Measurements from ENCODE around the gene MSMO1.
"Not testable (repeated sequence)": the region's sequence is repeated elsewhere in the genome, so short reads cannot be mapped to it uniquely, and the experiment has no call there.

The MSMO1 gene

DNA sequence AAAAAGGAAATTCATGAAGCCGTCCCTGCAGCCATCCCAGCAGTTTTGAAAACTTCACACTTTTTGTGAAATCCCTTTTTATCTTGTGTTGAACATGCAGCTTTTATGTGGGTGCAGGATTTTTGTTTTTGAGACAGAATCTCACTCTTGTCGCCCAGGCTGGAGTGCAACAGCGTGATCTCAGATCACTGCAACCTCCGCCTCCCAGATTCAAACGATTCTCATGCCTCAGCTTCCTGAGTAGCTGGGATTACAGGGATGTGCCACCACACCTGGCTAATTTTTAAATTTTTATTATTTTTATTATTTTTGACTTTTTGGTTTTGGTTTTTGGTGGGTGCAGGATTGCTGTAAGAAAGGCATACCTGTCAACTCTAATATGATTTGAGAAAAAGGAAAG, 8.0 kb upstream of the MSMO1 start:
- DNase-seq = no peak

DNA sequence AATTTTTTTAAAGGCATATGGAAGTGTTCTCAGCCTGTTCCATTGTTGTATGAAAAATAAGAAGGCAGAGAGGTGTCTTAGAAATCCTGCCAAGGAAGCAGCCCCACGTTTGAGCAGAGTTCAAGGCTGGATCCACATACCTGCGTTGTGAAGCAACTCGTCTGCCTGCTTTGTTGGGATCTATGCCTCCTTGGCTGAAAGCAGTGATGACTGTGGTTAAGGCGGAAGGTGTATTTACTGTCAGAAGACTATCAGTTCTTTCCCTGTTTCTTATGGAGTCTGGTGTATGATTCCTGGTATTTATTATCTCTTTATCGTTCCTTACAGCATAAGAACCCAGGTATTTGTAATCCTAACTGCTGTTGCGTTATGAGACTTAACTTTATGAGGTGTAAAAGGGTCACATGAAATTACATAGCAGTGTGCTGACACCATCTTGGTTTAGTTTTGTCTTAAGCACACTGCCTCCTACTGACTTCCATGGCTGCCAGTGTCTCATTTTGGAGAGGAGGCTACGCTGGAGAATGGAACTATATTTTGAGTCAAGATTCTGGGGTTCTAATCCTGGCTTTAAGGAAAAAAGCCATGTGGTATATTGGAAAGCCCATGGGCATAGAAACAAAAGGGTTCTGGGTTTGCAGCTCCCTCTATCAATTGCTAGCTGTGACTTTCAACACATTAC, 3.1 kb upstream of the MSMO1 start:
- no peak for DNase-seq

DNA sequence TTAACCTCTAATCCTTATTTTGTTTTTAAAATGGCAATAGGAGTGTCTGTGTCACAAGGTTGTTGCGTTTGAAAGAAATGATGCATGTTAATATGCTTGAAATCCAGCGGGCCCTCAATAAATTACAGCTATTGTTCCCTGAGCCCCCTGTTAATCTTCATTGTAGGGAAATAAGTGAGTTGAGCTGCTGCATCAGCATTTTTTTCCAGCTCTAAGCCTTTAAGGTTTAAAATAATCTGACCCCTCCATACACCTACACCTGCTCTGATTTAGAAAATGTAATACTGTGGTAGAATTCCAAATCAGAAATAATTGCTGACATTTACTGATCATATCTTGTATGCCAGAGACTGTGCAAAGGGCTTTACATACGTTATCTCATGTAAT, 2.6 kb upstream of the MSMO1 start:
- no peak for DNase-seq

DNA sequence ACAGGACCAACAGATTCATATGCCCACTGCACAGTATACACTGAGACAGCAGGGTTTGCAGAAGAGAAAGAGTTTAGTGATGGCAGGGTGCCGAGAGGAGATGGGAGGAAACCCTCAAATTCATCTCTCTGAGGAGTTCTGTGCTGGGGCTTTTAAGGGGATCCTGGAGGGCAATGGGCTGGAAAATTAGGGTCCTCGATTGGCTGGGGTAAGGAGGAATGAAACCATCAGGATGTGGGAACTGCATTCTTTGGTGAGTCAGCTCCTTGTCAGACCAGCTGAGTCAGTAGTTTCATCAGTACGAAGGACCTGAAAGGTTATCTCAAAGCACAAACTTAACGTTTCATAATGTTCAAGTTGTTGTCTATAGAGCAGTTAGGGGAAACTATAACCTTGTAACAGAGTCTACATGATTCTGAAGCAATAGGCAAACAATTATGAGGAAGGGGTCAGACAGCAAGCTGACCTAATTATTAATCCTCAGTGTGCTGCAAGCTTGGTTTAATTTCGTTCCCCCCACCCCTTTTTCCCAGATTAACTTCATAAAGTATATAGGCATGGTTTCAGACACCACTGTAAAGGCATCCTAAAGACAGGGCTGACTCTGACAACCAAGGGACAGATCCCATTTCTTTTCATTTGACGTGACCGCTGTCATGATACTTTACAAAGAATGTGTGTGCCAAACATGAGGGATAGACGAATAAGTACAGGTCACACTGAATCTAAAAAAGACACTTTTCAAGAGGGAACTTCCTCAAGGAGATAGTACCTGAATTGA, 1.5 kb upstream of the MSMO1 start:
- DNase-seq = peak; percentile 13

DNA sequence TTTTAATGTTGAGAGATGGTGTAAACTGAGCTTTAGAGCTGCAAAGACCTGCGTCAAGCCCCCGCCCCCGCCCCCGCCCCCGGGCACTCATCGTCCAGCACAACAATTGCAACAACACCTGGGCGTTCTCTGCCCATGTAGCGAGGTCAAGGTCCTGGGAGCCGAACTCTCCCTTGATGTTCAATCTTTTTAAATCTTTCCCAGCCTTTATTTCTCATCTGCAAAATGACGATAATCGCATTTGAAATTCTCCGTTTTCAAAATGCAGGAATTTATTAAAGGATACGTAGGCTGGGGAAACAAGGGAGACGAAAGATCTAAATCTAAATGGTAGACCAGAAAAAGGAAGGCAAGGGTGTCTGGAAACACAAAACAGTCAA, 648 bp upstream of the MSMO1 start:
- no peak for DNase-seq

DNA sequence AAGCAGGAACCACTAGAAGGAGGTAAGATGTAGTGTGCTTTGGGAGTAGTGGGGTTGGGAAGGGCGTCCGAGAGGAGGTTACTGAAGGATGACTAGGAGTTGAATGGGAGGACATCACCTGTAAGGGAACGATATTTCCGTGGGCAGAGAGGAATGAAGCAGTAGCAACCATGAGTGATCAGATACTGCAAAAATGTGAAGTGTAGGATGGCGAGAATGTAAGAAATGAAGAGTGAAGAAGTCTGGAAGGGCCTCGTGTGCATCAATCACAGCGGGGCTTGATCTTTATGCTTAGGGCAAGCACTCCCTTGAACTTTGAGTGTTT, 594 bp downstream of the MSMO1 start:
- no peak for DNase-seq

DNA sequence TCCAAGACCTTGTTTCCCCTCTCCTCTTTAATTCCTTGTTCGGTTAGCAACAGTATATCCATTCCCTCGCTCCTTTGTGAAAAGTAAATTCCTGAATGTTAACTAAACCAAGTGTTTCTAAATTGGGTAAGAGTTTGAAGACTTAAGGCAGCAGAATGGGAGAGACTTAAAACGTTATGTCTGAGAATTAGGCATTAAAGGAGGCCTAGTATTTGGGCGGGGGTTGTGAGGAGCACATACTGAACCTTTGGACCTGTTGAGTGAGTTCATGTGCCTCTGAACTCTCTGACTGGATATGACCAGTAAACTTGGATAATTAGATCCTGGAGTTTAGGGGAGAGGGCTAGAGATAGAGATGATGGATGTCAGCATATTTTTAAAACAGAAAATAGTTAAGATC, 1.2 kb downstream of the MSMO1 start:
- peak; percentile 10 for DNase-seq

DNA sequence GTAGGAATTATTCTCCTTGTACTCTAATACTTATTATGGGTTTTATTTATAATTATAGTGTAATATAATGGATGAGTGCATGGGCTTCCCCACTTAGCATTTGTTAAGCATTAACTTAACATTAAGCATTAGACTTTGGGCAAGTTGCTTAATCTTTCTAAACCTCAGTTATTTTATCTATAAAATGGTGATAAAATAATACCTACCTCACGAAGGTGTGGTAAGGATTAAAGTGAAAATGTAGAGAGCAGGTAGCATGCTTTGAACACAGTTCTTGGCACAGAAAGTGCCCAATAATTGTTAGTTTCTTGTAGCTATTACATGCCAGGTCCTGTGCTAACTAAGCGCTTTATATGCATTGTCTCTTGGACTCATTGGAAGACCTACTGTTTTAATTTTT, 2.6 kb downstream of the MSMO1 start:
- DNase-seq = no peak

DNA sequence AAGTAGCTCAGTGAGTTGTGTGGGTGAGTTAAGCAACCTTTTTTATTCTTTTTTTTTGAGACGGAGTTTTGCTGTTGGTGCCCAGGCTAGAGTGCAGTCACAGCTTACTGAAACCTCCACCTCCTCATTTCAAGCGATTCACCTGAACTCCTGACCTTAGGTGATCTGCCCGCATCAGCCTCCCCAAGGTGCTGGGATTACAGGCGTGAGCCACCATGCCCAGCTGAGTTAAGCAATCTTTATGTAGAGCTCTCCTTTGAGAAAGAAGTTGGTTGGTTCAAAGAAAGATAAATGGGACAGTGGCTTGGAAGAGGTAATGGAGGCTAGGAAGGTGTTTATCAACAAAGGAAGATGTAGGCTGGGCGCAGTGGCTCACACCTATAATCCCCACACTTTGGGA, 3.2 kb downstream of the MSMO1 start:
- no peak for DNase-seq

DNA sequence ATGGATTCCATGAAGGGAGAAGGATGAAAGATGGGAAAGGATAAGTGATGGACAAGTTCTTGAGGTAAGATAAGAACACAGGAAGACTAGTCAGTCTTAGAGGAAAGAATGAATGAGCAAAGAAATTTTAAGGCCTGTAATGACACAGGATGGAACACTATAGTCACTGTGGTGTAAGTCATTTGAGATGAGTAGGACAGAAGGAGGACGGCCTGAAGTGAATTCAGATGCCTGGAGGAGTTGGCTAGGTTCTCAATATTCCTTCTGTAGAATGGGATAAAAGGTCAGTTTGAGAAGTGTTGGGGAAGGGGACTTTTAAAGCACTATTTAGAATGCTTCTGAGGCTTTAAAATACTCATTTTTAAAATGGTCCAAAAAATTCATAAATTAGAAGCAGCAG, 3.9 kb downstream of the MSMO1 start:
- DNase-seq = no peak

DNA sequence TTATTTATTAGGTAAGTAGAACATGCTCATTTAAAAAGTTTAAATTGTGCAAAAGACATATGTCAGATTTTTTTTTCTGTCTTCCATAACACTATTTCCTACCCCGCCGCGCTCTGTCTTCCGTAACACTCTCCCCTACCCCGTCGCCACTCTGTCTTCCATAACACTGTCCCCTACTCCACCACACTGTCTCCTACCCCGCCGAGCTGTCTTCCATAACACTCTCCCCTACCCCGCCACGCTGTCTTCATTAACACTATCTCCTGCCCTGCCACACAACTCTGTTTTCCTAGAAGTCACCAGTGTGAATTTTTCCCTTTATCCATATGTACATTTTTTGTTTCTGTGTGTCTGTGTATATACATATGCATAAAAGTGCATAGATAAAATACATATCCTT, 4.4 kb downstream of the MSMO1 start:
- no peak for DNase-seq

DNA sequence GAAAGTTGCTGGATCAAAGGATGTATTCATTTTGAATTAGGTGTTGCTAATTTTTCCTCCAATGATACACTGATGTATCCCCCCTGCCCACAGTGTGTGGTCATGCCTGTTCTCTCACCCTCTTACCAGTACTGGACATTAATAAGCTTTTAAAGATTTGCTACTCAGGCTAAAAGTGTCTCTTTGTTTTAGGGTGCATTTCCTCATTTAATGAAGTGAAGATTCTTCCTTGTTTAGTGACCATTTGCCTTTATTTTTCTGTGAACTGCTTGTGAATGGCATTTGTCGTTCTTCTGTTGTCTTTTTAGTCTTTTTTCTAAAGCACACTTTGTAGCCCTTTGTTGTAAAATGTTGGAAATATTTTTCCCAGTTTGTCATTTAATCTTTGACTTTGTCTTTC, 5.0 kb downstream of the MSMO1 start:
- no peak for DNase-seq

DNA sequence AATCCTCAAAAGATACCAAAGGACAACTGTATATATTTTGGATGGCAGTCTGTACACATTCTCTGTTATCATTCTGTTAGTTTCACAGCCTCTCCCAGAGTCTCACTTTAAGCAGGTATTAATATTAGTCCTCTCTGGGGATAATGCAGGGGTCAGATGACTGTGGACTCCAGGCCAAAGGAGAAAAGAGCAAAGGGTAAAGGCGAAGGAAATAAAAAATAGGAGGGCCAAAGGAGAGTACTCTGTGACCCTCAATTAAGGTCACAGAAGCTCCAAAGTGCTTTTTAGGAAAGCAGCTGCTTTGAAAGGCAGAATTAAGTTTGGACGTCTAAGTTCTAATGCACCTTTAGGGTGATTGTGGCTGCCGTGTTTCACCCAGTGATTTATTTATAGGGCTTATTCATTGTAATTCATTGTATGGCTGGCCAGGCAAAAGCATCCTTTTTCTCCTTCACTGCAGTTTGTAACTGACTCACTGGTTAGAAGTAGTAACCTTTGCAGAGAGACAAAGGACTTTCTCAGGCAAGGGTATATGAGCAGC, 7.8 kb downstream of the MSMO1 start:
- no peak for DNase-seq

DNA sequence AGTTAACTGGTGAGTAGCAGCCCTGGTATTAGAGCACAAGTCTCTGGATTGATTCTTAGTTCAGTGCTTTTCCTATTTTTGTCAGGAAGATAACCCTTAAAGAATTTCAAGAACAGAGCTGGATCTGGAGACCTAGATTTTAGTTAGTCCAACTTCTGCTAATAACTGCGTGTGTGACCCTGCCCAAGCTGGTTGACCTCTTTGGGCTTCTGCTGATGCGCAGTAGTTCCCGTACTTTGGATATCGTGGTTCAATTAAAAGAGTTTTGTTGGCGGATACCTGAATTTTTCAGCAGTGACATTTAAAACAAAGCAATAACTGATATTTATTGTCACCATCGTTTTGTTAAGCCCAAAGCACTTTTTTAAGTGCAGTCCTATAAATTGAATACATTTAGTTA, 9.3 kb downstream of the MSMO1 start:
- no peak for DNase-seq

DNA sequence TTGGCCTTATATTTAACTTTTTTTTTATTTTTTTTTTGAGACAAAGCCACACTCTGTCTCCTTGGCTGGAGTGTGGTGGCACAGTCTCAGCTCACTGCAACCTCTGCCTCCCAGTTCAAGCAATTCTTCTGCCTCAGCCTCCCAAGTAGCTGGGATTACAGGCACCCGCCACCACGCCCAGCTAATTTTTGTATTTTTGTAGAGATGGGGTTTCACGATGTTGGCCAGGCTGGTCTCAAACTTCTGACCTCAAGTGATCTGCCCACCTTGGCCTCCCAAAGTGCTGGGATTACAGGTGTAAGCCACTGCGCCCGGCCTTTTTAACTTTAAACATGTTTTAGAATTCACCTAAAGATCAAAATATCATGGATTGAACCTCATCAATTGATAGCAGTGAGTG, 14.9 kb downstream of the MSMO1 start:
- not testable (repeated sequence) for DNase-seq

DNA sequence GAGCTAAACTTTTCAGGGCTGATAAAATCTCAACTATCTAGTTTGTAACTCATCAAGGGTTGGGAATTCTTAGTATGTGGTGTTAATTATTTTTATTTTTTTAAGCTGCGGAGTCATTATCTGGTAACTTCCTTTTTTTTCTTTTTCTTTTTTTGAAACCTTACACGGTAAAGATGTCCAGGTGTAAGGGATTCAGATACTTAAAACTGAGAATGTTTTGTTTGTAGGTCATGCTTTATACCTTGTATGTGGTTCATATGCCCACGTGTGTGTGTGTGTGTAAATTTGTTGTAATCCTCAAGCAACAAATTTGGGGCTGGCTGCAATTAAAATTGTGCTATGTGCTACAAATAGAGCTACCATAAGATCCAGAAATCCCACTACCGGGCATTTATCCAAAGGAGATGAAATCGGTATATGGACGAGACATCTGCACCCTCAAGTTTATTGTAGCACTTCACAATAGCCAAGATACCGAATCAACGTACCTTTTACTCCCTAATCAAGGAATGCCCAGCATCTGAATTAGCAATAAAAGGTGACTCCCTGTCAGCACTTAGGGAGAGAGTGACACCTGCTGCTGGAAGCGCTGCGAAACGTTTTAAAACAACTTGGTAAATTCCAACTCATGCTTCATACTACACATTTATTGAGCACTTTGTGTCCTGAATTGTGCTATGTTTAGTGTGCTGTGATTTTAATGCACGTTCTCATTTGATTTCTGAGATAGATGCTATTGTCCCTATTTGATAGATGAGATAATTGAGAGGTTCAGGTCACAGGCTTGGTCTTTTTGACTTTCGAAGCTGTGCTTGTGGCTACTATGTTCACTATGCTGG, 16.1 kb downstream of the MSMO1 start:
- no peak for DNase-seq

DNA sequence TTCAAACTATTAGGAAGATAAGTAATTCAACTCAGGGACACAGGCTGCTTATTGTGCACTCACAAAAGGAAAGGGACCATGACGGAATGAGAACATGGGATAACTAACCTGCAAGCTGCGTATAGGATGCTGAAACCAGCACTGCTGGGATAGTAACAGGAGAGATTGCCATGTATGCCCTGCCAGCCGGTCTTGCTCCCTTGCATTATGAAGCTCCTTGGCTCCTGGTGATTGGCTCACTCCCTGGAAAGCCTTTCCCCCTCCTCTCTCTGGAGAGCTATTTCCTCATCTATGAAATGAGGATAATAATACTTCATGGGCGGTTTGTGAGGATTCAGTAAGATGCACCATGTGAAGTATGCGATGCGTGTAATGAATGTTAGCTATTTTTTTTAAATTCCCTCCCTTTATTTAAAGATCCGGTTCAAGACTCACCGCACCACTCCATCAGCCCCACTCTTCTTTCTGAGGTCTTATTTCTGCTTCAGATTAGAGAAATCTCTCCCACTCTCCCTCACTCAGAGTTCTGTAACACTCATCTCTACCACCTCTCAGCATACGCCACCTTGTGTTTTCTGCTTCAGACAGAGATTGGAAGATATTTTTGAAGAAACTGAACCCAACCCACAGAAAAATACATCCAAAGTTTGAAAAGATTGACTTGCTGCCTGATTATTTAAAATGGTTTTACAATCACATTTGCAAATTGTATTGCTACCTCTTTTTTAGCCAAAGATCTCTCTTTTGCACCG, 18.4 kb downstream of the MSMO1 start:
- DNase-seq = no peak

DNA sequence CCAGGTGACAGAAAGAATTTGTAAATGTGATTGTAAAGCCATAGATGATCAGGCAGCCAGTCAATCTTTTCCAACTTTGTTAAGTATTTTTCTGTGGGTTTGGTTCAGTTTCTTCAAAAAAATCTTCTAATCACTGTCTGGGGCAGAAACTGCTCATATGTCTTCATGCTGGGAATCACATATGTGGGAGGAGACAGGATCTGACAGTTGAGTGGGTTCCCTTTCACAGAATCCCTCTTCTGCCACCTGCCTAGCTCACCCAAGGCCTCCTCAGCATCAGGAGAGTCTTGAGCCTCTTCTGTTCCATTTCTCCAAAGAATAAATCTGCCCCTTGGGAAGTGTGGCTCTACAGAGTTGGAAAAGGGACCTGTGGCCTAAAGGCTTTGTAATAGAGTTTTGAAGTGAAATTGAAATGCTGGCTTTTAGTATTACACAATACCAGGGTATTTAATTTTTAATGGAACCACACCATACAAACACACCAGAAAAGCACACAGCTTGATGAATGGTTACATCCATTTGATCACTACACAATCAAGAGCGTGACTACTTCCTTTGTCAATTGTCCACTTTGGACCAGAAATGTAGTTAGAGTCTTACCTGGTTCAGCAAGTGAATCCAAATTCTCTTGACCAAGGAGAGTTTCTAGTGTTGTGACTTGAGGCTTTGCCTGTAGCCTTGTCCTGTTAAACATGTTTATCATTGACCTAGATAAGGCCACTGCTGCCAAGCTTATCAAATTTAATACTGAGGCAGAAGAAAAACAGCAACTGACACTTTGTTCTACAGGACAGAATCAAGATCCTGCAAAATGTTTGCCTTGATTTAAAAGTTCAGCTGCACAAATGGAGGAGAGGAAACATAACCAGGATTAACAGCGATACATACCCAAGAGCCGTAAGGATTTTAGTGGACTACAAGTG, 20.4 kb downstream of the MSMO1 start:
- DNase-seq = no peak

DNA sequence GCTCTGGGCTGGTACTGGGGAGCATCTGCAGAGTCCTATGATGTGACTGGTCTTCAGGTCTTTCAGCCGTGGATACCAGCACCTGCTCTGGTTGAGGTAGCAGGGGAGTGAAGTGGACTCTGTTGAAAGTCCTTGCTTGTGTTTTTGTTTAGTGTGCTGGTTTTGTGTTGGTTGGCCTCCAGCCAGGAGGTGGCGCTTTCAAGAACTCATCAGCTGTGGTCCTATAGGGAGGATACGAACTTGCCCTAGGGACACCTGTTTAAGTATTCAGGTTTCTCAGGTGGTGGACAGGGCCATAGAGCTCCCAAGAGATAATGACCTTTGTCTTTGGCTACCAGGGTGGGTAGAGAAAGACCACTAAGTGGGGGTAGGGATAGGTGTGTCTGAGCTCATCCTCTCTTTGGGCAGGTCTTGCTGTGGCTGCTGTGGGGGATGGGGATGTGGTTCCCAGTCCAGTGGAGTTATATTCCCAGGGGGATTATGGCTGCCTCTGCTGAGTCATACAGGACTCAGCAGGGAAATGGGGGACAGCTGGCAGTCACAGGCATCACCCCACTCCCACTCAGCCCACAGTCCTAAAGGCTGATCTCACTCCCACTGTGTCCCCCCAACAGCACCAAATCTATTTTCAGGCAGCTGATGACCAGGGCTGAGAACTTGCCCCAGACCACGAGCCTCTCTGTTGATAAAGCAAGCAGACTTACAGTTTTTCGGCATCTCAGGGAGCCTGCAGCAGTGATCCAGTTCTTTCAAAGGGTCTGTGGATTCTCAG, 24.1 kb downstream of the MSMO1 start:
- no peak for DNase-seq

DNA sequence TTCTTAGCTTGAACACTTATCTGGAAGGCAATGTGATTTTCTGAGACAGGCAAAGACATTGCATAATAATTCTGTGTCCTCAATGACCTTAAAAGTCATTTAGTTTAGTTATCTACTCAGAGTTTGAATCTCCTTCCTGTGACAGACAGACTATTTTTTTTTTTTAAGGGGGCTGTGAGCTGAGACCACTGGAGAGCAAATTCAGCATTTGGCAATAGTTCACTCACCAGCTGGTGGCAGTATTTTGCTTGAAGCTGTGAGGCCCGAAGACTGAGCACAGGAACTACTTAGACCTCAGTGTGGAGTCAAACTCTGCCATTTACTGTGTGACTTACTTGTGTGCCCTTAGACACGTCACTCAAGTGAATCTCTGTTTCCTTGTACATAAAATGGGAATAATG, 28.4 kb downstream of the MSMO1 start:
- peak; percentile 12 for DNase-seq

DNA sequence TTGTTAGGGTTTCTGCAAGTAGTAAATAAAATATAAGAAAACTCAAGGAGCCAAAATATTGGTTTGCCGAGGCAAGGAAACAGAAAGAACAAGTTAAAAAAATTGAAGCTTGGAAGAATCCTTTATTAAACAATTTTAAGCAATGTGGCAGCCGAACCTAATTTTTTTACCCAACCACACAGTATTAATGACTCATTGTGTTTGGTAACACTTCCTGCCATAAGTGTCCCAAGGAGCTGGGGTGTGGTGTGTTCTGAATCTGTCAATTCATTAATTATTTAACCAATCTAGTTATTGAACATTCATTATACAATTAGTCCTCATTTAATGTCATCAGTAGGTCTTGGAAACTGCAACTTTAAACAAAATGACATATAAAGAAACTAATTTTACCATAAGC, 32.0 kb downstream of the MSMO1 start:
- DNase-seq = no peak

Data from right kidney (tissue), 1 donor.